SK-N-SH treated with all-trans-retinoic acid at 6 μM for 48 hours (cell line): Measurements from ENCODE around the gene ZBED4.

Source experiments
- ATAC-seq: fragments of 200-7000 bp; cut with Tn5 transposase; 3 replicates; pipeline ENCODE4 v1.9.1; 2020; ENCODE audit warnings: mild to moderate bottlenecking, moderate library complexity
- ARNTL ChIP-seq: fragments of 450-650 bp; formaldehyde crosslinking; IDR thresholded peaks from 2 replicates; pipeline ENCODE4 v1.5.0; 2020; ENCODE audit warnings: low read depth, mild to moderate bottlenecking, moderate library complexity, borderline replicate concordance
- CREB5 ChIP-seq: fragments of 250-450 bp; sonication (Bioruptor Pico); IDR thresholded peaks from 2 replicates; pipeline ENCODE4 v1.5.1; 2020; ENCODE audit warnings: low read depth, mild to moderate bottlenecking, moderate library complexity
- CSDC2 ChIP-seq: fragments of 250-450 bp; sonication (Bioruptor Pico); IDR thresholded peaks from 2 replicates; pipeline ENCODE4 v1.5.0; 2020; ENCODE audit warnings: mild to moderate bottlenecking, moderate library complexity
- CSRNP3 ChIP-seq: fragments of 250-450 bp; sonication (Bioruptor Pico); IDR thresholded peaks from 2 replicates; pipeline ENCODE4 v1.5.1; 2021; ENCODE audit warnings: mild to moderate bottlenecking, moderate library complexity
- ESRRG ChIP-seq: fragments of 250-450 bp; sonication (Bioruptor Pico); IDR thresholded peaks from 2 replicates; pipeline ENCODE4 v1.6.1; 2021; ENCODE audit warnings: mild to moderate bottlenecking
- GLIS3 ChIP-seq: fragments of 250-450 bp; sonication (Bioruptor Pico); IDR thresholded peaks from 2 replicates; pipeline ENCODE4 v1.5.0; 2020; ENCODE audit warnings: mild to moderate bottlenecking, moderate library complexity
- ISL1 ChIP-seq: fragments of 250-450 bp; sonication (Bioruptor Pico); IDR thresholded peaks from 2 replicates; pipeline ENCODE4 v2.1.2; 2022; ENCODE audit warnings: mild to moderate bottlenecking, moderate library complexity
- OSR1 ChIP-seq: fragments of 250-450 bp; sonication (Bioruptor Pico); IDR thresholded peaks from 2 replicates; pipeline ENCODE4 v1.8.0; 2022; ENCODE audit warnings: moderate library complexity, mild to moderate bottlenecking, inconsistent platforms
- PATZ1 ChIP-seq: fragments of 250-450 bp; sonication (Bioruptor Pico); IDR thresholded peaks from 2 replicates; pipeline ENCODE4 v1.8.0; 2020; ENCODE audit warnings: mild to moderate bottlenecking, moderate library complexity, borderline replicate concordance
- POU6F1 ChIP-seq: fragments of 250-450 bp; sonication (Bioruptor Pico); IDR thresholded peaks from 2 replicates; pipeline ENCODE4 v1.8.0; 2021; ENCODE audit warnings: low read depth, mild to moderate bottlenecking, moderate library complexity, borderline replicate concordance
- PPARA ChIP-seq: fragments of 250-450 bp; sonication (Bioruptor Pico); IDR thresholded peaks from 2 replicates; pipeline ENCODE4 v1.5.0; 2020; ENCODE audit warnings: mild to moderate bottlenecking, borderline replicate concordance
- RARB ChIP-seq: fragments of 250-450 bp; sonication (Bioruptor Pico); IDR thresholded peaks from 2 replicates; pipeline ENCODE4 v1.8.0; 2021; ENCODE audit warnings: mild to moderate bottlenecking, moderate library complexity
- SNAI2 ChIP-seq: fragments of 250-450 bp; sonication (Bioruptor Pico); IDR thresholded peaks from 2 replicates; pipeline ENCODE4 v1.5.0; 2020; ENCODE audit warnings: mild to moderate bottlenecking, moderate library complexity
- TCF4 ChIP-seq: fragments of 250-450 bp; sonication (Bioruptor Pico); IDR thresholded peaks from 2 replicates; pipeline ENCODE4 v1.8.0; 2021; ENCODE audit warnings: mild to moderate bottlenecking, moderate library complexity, borderline replicate concordance
- TOX ChIP-seq: fragments of 250-450 bp; sonication (Bioruptor Pico); IDR thresholded peaks from 2 replicates; pipeline ENCODE4 v1.8.0; 2021; ENCODE audit warnings: mild to moderate bottlenecking, moderate library complexity, borderline replicate concordance
- TSHZ2 ChIP-seq: fragments of 250-450 bp; sonication (Bioruptor Pico); IDR thresholded peaks from 2 replicates; pipeline ENCODE4 v1.5.0; 2020; ENCODE audit warnings: mild to moderate bottlenecking, moderate library complexity
- ZC3H10 ChIP-seq: fragments of 250-450 bp; sonication (Bioruptor Pico); IDR thresholded peaks from 2 replicates; pipeline ENCODE4 v1.5.1; 2021; ENCODE audit warnings: mild to moderate bottlenecking, moderate library complexity
- ZFP3 ChIP-seq: fragments of 250-450 bp; sonication (Bioruptor Pico); IDR thresholded peaks from 2 replicates; pipeline ENCODE4 v1.5.0; 2020; ENCODE audit warnings: mild to moderate bottlenecking, moderate library complexity
- ZFP30 ChIP-seq: fragments of 450-650 bp; formaldehyde crosslinking; IDR thresholded peaks from 2 replicates; pipeline ENCODE4 v1.5.0; 2022; ENCODE audit warnings: mild to moderate bottlenecking, moderate library complexity
- ZNF565 ChIP-seq: fragments of 450-650 bp; formaldehyde crosslinking; conservative IDR thresholded peaks from 2 replicates; pipeline ENCODE4 v1.5.0; 2020; ENCODE audit warnings: low read depth, mild to moderate bottlenecking, moderate library complexity
- ZNF8 ChIP-seq: fragments of 450-650 bp; formaldehyde crosslinking; IDR thresholded peaks from 2 replicates; pipeline ENCODE4 v1.5.0; 2020; ENCODE audit warnings: mild to moderate bottlenecking, moderate library complexity

ZBED4 gene

GRCh38 chr22:49814856-49815255 is 38.8 kb upstream of the ZBED4 start:
- no peak for TF ChIP-seq CSDC2 (CRISPR knock-in tag)
- no peak for TF ChIP-seq PPARA (CRISPR knock-in tag)
- no peak for TF ChIP-seq TSHZ2 (CRISPR knock-in tag)
- no peak for TF ChIP-seq SNAI2
- no peak for TF ChIP-seq ESRRG (CRISPR knock-in tag)
- TF ChIP-seq ISL1 (CRISPR knock-in tag): no peak
- TF ChIP-seq ARNTL (CRISPR knock-in tag): no peak
- TF ChIP-seq ZFP30 (CRISPR knock-in tag): no peak
- TF ChIP-seq GLIS3 (CRISPR knock-in tag): no peak
- TF ChIP-seq ZC3H10: no peak
- no peak for TF ChIP-seq CREB5 (CRISPR knock-in tag)
- no peak for TF ChIP-seq ZFP3 (CRISPR knock-in tag)
- TF ChIP-seq POU6F1 (CRISPR knock-in tag): no peak
- TF ChIP-seq ZNF565 (CRISPR knock-in tag): no peak
- TF ChIP-seq CSRNP3: no peak
- TF ChIP-seq ZNF8: no peak
- no peak for TF ChIP-seq PATZ1 (CRISPR knock-in tag)
- ATAC-seq: no peak

- no peak for ATAC-seq
- no peak for TF ChIP-seq ISL1 (CRISPR knock-in tag)
- TF ChIP-seq ZC3H10: no peak
- TF ChIP-seq SNAI2: no peak
- TF ChIP-seq CSRNP3: no peak
- TF ChIP-seq PATZ1 (CRISPR knock-in tag): no peak
- no peak for TF ChIP-seq TOX (CRISPR knock-in tag)
- no peak for TF ChIP-seq CSDC2 (CRISPR knock-in tag)
- no peak for TF ChIP-seq OSR1 (CRISPR knock-in tag)
- no peak for TF ChIP-seq CREB5 (CRISPR knock-in tag)
- TF ChIP-seq TCF4 (CRISPR knock-in tag): no peak
- TF ChIP-seq TSHZ2 (CRISPR knock-in tag): no peak
- no peak for TF ChIP-seq ARNTL (CRISPR knock-in tag)
- TF ChIP-seq RARB (CRISPR knock-in tag): no peak
Observed at GRCh38 chr22:49815641-49816091, 38.0 kb upstream of the ZBED4 start.
